Measurements from ENCODE around the gene HMG20A.

HMG20A gene

GRCh38 chr15:77430652-77431051 is 10.0 kb downstream of the HMG20A start:
- no peak for DNase-seq (ENCODE audit: low read depth)

GRCh38 chr15:77436822-77437221 is 16.1 kb downstream of the HMG20A start:
- DNase-seq (ENCODE audit: low read depth): no peak

- DNase-seq (ENCODE audit: low read depth): no peak
Observed at GRCh38 chr15:77437264-77437663, 16.6 kb downstream of the HMG20A start.

GRCh38 chr15:77440378-77440999 is 19.8 kb downstream of the HMG20A start:
- DNase-seq (ENCODE audit: low read depth): no peak

GRCh38 chr15:77446840-77447390 is 26.2 kb downstream of the HMG20A start:
- no peak for DNase-seq (ENCODE audit: low read depth)

GRCh38 chr15:77454265-77454664 is 33.6 kb downstream of the HMG20A start:
- DNase-seq (ENCODE audit: low read depth): no peak

GRCh38 chr15:77454951-77455350 is 34.3 kb downstream of the HMG20A start:
- DNase-seq (ENCODE audit: low read depth): no peak

- DNase-seq (ENCODE audit: low read depth): no peak
Observed at GRCh38 chr15:77455696-77456321, 35.1 kb downstream of the HMG20A start.

GRCh38 chr15:77456746-77457145 is 36.1 kb downstream of the HMG20A start:
- DNase-seq (ENCODE audit: low read depth): no peak

GRCh38 chr15:77457191-77457904 is 36.7 kb downstream of the HMG20A start:
- no peak for DNase-seq (ENCODE audit: low read depth)

GRCh38 chr15:77457905-77458265 is 37.2 kb downstream of the HMG20A start:
- DNase-seq (ENCODE audit: low read depth): no peak

- no peak for DNase-seq (ENCODE audit: low read depth)
Observed at GRCh38 chr15:77459031-77459430, 38.3 kb downstream of the HMG20A start.

GRCh38 chr15:77461486-77461885 is 40.8 kb downstream of the HMG20A start:
- no peak for DNase-seq (ENCODE audit: low read depth)

- no peak for DNase-seq (ENCODE audit: low read depth)
Observed at GRCh38 chr15:77464129-77464865, 43.6 kb downstream of the HMG20A start.

- no peak for DNase-seq (ENCODE audit: low read depth)
Observed at GRCh38 chr15:77466521-77466920, 45.8 kb downstream of the HMG20A start.

GRCh38 chr15:77468896-77469295 is 48.2 kb downstream of the HMG20A start:
- DNase-seq (ENCODE audit: low read depth): no peak

GRCh38 chr15:77470235-77470634 is 49.5 kb downstream of the HMG20A start:
- DNase-seq (ENCODE audit: low read depth): no peak

GRCh38 chr15:77473328-77473727 is 52.6 kb downstream of the HMG20A start:
- no peak for DNase-seq (ENCODE audit: low read depth)

GRCh38 chr15:77474310-77474988 is 53.8 kb downstream of the HMG20A start:
- no peak for DNase-seq (ENCODE audit: low read depth)

GRCh38 chr15:77475001-77475400 is 54.3 kb downstream of the HMG20A start:
- no peak for DNase-seq (ENCODE audit: low read depth)

- DNase-seq (ENCODE audit: low read depth): no peak
Observed at GRCh38 chr15:77475898-77476297, 55.2 kb downstream of the HMG20A start.

- no peak for DNase-seq (ENCODE audit: low read depth)
Observed at GRCh38 chr15:77476995-77477394, 56.3 kb downstream of the HMG20A start.
